Left lobe of liver (tissue), 2 donors: Measurements from ENCODE around the gene RALGAPB. TPM values are rescaled to one million over a fixed set of nuclear protein-coding genes. Genes with fewer than 3 reads are reported as not detected.

Experiments used
- ATAC-seq: fragments of 200-7000 bp; cut with Tn5 transposase; one replicate; pipeline ENCODE4 v1.9.1; 2020; ENCODE audit warnings: mild to moderate bottlenecking, moderate library complexity
- DNase-seq: peaks from one replicate; pipeline ENCODE4 v3.0.0-alpha.2; 2020; ENCODE audit warnings: low spot score
- total RNA-seq: library from RNA; stranded (reverse); gene quantifications from one replicate; pipeline ENCODE4 v1.2.1, GENCODE V29; 2021
- donor health status: DM: no; HTN: no; CAD: no; lungs with moderate emphysema.
- donor health status: DM: no; HTN: yes; CAD: no.

RALGAPB gene
- total RNA-seq, 1 donor from 2014 or later, result 9.2 TPM

DNA sequence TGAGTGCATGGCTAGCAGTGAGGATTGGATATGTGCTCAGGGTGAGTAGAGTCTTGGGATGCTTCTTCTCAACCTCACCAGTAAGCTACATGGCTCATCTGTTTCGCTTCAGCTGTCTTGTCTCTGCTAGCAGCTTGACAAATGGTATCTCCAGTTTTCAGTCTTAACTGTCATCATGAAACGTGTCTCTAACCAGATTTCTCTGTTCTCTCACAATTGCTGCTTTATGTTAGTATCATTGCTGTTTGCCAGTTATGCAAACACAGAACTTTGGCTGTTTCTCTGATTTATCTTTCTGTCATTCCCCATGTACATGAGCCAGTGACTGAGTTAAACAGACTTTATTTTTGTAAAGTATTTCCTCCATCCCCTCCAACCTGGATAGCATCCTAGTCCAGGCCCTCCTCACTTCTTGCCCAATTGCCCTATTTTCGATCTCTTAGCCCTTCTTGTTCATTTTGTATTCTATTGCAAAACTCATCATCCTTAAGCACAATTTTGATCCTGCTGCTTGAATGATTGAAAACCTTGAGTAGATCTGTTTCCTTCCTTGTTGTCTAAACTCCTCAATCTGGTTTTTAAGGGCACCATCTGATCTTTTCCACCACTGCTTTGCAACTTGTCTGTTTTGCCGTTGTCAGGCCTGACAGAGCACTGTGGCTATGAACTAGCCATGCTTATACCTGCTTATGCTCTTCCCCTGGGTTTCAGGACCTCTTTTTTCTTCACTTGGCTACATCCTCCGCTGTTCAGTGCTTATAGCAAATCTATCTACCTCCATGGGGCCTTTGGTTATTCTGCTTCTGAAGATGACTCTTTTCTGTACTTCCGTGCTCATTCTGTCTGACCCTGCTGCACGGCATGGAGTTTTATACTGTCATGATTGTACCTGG is 70.6 kb downstream of the RALGAPB start:
- no peak for ATAC-seq

GRCh38 chr20:38545771-38546170 is 73.1 kb downstream of the RALGAPB start:
- no peak for ATAC-seq

More for the DNA sequence above, 70.6 kb downstream of the RALGAPB start:
- DNase-seq, result no peak

DNA sequence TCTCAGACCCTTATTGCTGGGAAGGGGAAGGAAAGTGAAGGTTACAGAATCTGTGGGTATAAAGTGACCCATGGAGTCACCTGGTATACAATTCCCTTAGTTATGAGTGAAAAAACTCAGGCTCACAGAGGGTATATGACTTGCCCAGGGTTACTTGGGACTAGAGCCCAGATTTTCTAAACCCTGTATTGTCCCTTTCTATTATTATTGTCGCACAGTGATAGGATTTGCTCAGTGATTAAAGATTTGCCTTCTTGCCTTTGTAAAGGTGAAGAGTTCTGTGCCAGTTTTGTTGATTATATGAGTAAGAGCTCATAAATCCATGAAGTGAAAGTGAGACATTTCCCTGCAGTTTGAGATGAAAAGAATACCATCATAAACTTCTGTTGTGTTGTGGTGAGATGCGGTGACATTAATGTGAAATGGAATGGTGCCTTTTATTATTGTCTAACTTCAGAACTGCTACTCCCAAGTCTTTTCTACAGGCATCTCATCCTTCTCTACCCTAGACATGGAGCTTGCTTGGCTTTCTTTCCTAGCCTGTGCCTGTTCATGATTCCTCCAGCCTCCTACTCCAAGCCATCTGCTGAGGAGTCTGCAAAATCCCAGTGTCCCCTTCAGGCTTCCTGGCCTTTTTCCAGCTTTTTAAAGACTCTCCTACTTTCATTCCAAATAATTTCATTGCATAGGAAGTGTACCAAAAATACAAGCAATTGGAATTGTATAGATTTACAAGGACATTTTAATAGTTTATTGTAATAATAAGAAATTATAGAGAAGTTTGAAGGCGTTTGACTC is 74.8 kb downstream of the RALGAPB start:
- DNase-seq, result no peak

More at GRCh38 chr20:38545771-38546170, 73.1 kb downstream of the RALGAPB start:
- DNase-seq, result no peak

DNA sequence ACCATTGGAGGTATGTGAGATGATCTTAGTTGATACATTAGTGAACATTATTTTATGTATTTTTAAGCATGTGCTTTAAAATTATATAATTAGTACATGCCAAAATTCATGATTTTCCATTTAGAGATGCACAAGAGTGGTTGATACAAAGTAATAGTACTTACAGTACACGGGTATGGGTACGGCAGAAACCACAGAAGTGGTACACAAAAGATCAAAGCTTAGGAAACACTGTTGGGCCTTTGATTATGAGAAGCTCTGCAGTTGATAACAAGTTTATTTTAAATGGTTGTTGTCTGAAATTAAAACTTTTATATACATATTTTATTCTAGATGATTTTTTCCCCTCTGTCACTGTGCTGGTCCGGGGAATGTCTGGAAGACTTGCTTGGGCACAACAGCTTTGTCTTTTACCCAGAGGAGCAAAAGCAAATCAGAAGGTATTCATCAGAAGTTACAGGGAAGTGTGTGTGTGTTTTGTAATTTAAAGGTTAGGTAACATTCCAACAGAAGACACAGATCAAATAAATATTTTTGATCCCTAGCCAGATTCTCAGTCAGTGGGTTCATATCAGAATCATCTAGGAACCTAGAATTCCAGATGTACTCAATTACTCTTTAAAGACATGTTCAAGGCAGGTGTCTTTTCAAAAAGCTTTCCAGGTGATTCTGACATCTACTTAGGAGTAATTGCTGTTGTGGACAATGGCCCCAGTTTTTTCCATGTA is 75.9 kb downstream of the RALGAPB start:
- DNase-seq, result no peak
- ATAC-seq, result no peak

More for the DNA sequence above, 74.8 kb downstream of the RALGAPB start:
- no peak for ATAC-seq

DNA sequence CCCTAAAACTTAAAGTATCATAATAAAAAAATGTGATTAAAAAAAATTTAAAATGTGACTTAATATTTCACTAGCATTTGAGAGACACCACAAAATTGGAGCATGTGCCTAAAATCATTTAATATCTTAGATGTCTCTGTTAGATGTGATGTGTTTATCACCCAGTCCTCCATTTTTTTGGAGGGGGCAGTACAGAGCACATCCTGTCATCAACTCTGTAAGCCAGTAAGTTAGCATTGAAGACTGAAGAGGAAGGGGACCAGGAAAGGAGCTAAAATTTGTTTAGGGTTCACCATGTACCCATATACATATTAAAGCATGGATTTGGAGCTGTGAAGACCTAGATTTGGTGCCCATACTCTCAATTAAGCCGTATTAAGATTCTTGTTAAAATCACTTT is 77.6 kb downstream of the RALGAPB start:
- DNase-seq (no peak), ATAC-seq (no peak)

DNA sequence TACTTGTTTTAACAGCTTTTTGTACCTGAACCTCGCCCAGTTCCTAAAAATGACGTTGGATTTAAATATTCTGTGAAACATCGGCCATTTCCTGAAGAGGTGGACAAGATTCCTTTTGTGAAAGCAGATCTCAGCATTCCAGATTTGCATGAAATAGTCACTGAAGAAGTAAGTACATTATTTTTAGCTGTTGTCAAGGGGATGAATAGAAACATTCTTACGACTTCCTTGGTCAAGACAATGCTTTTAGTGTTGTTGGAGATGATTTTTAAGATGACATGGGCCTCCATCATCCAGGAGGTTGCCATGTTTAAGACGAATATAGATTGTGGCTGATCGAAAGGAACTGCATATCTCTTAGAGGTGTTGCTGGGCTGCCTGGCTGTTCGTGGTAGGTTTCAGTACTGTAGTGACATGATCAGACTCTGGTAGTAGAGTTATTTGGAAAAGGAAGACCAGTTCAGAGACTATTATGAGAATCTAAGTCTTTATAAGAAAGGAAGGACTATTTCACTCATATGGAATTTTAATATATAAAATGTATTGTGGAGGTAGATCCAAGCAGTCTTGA is 78.5 kb downstream of the RALGAPB start:
- ATAC-seq (no peak), DNase-seq (no peak)

- ATAC-seq, result peak; percentile 68
These were observed 82.3 kb downstream of the RALGAPB start for GRCh38 chr20:38554986-38555385.

DNA sequence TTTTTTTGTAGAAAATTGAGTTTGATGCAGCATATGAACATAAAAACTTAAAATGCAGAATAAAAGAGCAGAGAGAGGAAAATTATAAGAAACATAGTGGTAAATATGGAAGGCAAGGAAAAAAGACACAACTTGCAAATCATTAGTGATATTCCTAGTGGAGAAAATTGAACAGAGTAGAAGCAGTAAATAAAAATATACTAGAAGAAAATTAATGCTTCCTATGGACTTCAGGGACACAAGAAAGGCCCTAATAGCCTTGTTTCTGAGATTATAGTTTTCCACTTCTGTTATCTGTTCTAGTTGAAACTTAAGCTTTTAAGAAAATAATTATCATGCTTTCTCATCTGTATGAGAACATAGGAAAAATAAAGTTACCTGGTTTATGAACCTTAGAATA is 82.8 kb downstream of the RALGAPB start:
- ATAC-seq, result no peak
- DNase-seq, result no peak

More at GRCh38 chr20:38554986-38555385, 82.3 kb downstream of the RALGAPB start:
- DNase-seq, result no peak

GRCh38 chr20:38557174-38557573 is 84.5 kb downstream of the RALGAPB start:
- DNase-seq (no peak), ATAC-seq (no peak)

- no peak for ATAC-seq
- DNase-seq, result no peak
These were observed 86.1 kb downstream of the RALGAPB start for GRCh38 chr20:38558596-38559360.

DNA sequence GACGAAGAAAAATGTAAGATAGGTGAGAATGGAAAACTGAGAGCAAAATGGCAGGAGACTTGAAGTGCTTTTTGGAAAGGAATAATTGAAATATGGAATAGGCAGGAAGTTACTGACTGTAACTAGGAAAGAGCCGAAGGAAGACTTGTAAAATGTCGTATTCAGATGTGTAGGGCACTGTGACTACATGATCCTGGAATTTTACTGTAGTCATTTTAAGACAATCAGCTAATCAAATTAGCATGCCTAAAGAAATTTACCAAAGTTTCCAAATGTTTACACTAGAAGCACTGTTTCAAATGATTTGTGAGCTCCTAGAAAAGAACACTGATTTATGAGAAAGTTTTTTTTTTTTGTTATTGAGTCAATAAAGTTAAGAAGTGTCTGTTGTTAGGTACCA is 87.1 kb downstream of the RALGAPB start:
- ATAC-seq (no peak), DNase-seq (no peak)

DNA sequence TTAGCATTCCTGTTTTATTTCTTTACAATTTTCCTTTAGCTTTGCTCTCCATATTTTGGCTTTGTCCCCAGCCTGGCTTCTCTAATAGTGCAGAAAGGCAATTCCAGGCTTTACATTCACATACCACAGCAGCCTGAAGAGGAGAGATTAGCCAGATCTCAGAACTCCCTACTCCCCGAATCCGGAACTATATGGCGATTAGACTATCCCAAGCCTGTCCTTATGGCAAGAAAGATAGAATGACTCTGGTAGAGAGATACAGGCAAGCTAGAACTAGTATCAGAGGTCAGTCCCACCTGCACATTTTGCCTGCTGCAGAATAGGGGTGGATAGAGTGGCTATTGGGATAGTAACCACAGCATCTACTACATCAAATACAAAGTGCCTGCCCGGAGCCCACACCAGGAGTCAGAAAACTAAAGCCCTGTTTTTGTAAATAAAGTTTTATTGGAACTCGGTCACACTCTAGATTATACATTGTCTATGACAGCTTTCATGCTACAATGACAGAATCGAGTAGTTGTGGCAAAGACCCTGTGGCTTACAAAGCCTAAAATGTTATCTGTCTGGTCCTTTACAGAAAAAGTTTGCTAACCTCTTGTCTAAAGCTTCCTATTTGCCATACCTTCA is 91.3 kb downstream of the RALGAPB start:
- no peak for DNase-seq
- no peak for ATAC-seq

DNA sequence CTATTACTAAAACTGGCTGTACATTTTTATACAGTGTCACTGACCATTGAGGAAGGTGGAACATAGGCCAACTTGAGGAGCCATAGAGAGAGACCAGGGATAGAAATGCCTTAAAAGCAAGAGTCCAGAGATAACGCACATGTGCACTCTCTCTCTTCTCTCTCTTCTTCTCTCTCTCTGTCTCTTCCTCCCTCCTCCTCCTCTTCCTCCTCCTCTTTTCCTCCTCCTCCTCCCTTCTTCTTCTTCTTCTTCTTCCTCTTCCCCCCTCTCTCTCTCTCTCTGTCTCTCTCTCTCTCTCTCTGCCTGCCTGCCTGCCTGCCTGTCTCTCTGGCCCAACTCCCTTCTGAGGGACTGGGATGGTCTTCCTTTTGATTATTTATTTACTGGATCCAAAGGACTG is 92.0 kb downstream of the RALGAPB start:
- DNase-seq, result no peak
- no peak for ATAC-seq

- ATAC-seq (no peak), DNase-seq (no peak)
These were observed 93.5 kb downstream of the RALGAPB start for GRCh38 chr20:38566036-38566598.

DNA sequence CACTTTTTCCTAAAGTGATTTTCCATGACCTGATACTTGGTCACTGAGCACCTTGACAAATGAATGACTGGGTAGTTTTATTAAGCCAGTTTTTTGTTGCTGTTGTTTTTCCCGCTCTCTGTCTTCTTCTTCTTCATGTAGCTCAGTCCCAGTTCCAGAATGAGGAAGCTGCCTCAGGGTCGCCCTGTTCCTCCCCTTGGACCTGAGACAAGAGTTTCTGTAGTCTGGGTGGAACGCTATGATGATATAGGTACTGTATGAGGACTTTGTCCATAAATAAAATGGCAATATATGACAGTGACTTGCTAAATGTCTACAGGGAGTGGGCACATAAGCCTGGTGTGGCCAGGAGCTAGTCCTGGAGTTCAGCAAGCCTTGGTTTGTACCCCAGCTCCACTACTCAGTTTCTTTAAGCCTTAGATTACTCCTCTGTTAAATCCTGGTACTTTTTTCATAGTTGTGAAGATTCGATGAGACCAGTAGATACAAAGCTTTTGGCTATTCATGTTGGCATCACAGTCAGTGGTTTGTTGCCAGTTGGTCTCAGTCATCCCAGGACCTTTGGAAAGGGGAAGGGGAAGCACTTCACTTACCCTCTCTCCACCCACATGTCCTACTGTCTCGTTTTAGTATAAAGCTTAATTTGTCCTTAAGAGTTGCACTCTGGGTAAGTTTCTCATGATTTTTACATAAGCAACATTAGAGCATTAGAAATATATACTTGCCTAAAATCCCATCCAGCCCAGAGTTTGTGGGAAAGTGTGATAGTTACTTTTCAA is 97.3 kb downstream of the RALGAPB start:
- no peak for ATAC-seq

DNA sequence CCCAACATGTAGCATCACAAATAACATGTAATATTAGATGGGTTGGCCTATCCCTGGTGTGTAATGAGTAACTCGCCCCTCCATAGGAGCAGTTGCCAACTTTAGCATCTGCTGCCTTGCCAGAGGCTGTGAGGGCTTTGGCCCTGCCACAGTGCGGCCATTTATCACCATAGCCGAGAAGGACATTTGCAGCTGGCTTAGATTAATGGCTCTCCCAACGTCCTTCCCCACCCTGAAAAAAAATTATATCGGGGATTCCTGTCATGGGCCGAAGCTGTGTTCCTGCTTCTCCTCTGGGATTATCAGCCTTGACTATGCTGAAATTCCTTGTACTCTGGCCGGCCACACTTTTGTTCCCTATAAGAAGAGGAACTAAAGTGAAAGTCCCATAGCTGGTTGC is 100.8 kb downstream of the RALGAPB start:
- DNase-seq (no peak), ATAC-seq (no peak)

More for the DNA sequence above, 97.3 kb downstream of the RALGAPB start:
- DNase-seq, result no peak

- ATAC-seq (peak; percentile 68), DNase-seq (no peak)
These were observed 106.7 kb downstream of the RALGAPB start for GRCh38 chr20:38579219-38579910.

- DNase-seq (no peak), ATAC-seq (no peak)
These were observed 107.3 kb downstream of the RALGAPB start for GRCh38 chr20:38579921-38580320.
